GM21528 (cell line): ENCODE data around the gene CAMKK2.
"Not testable (repeated sequence)": the region's sequence is repeated elsewhere in the genome, so short reads cannot be mapped to it uniquely, and the experiment has no call there.

ENCODE experiments used
- ATAC-seq: cut with Tn5 transposase; IDR thresholded peaks from one replicate; pipeline ENCODE4 v1.9.1; 2021; ENCODE audit warnings: mild to moderate bottlenecking, moderate library complexity; ENCODE audit not compliant: unreplicated experiment, low FRiP score

Gene CAMKK2

DNA sequence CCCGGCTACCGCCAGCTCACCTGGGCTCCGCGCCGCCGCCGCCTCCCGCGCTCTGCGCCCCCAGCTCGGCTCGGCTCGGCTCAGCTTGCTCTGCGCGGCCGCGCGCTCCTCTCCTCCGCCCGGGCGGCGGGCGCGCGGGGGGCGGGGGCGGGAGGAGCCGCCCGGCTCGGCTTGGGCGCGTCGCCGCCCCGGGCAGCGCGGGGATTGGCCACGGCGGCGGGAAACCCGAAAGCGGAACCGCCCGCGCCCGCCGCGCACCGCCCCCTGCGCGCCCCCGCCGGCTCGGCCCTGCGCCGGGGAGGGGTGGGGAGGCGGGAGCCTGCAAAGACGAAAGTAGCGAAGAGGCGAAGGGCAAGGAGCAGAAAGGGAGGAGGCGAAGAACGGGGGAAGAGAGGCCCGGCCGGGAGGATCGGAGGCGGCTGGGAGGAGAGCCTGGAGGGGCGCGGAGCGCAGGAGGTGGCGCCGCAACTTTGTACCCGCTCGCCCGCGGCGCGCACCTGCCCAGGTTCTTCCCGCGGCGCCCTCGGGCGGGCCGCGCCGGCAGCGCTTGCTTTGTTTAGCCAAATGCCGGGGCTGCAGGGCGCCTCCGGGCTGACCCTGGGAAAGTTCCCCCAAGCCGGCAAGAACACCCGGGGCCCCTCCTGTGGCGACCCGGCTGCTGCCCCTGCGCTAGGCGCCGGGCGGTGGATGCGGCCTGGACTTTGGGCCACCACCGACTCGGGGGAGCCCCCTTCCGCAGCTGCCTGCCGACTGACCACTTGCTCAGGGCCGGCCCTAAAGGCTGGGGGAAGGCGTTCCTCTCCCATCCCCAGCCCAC, at the start of gene CAMKK2:
Gene CAMKK2 (minus strand): TSS at position 92 of the 817 bp plus-strand sequence. CDS start 22,183 bp downstream, outside the sequence.
- peak; percentile 78 for ATAC-seq

DNA sequence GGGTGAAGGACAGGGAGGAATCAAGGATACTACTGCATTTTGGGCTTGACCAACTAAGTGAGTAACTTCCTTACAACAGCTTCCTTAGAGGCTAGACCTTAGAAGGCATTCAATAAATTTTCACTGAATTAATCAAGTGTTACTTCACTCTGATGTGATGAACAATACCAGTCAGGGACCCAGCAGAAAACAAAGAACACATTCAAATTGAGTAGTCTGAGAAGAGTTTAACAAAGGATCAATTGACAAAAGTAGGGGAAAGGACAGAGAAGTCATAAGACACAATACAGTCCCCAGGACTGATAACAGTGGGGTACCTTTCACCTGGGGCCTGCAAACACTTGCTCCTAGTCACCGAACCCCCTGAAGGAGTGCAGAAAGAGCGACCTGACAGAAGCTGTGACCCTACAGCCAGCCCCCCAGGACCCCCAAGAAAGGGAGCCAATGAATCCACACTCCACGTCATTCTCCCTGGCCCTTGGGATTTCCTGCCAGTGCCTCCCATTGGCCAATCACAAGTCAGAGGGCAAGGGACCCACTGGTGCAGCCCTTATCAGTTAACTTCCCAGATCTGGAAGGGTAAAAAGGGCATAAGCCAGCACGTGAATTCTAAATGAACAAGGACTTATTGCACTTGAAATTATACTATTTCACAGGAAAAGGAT, 48.8 kb upstream of the CAMKK2 start:
- ATAC-seq: no peak

DNA sequence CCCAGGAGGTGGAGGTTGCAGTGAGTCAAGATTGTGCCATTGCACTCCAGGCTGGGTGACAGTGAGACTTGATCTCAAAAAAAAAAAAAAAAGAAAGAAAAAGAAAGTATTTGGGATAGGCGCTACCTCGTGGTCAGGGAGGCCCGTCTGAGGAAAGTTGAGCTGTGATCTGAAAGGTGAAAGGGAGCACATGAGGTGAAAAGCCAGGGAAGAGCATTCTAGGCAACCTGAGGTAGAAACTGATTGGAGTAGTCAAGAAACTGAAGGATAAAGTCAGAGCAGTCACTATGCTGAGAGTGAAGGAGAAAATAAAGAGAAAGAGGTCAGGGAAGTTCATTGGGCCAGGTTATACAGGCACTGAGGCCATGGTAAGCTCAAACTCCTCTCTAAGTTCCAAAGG, 48.0 kb upstream of the CAMKK2 start:
- no peak for ATAC-seq

DNA sequence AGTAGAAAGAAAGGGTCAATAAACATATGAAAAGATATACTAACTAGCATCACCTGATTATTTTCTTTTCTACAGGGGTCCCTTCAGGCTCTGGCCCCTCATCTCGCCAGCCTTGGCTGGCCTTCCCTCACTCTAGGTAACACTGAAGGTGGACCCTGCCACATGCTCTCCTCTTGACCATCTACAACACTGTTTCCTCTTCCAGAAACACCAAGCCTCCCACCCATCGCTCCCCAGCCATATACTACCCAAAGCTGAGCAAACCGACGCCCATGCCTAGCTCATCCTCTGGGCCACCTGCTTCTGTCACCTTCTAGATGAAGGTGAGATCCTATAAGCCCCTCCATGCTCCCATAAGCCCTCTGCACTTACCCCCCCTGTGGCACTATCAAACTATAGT, 40.9 kb upstream of the CAMKK2 start:
- ATAC-seq: no peak

DNA sequence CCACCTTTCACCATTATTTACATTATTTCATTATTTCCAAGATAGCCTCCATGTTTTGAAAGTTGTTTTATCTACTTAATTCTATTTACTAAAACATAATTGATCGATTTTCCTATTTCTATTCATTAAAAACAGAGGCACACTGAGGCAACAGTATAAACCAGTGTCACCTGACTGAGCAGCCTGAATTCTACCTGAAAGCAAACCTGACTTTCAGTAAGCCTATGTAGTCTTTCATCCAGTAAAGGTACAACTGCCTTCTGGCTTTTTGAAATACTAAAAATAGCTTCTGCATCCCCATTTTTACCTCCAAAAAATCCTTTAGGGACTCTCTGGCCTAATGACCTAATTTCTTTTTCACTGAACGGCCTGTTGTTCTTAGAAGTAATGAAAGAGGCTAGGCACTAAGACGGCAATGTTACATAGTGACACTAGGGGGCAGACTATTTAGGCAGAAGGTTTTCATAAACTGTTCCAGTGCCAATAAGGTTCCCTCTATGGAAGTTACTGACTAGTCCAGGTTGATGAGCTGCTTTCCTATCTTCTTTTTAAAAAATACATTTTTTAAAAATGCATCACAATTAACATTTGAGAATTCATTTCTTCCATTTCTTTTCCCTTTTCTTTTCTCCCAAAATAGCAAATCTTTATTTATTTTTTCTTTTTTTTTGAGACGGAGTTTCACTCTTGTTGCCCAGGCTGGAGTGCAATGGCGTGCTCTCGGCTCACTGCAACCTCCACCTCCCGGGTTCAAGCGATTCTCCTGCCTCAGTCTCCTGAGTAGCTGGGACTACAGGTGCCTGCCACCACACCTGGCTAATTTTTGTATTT, 38.2 kb upstream of the CAMKK2 start:
- ATAC-seq: no peak

DNA sequence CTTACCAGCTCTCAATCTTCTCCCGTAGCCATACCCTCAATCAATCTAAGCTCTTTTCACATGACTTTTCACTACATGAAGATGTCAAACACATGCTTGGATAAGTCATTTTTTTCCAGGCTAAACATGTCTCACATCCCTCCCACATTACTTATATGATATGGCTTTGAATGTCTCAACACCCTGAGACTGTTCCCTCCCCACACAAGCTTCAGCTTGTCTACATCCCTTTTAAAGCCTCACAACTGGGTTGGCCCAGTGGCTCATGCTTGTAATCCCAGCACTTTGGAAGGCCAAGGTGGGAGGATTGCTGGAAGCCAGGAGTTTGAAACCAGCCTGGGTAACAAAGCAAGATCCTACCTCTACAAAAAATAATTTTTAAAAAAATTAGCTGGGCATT, 37.2 kb upstream of the CAMKK2 start:
- no peak for ATAC-seq

DNA sequence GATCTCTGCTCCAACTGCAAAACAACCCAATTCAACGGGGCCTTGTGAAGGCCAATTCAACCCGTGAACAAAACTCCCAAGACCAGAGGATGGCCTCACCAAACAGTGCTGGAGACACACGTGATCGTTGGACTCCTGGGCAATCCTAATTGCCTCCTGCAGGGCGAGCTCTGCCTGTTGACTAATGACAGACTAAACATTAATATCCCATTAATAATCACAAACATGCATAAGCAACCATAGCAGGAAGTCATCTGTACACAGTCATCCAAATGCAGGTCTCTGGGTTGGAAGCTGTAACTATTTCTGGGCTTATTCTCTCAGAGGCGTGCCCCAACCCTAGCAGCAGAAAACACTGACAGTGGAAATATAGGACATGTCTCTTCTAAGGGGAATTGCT, 34.7 kb upstream of the CAMKK2 start:
- ATAC-seq: no peak

DNA sequence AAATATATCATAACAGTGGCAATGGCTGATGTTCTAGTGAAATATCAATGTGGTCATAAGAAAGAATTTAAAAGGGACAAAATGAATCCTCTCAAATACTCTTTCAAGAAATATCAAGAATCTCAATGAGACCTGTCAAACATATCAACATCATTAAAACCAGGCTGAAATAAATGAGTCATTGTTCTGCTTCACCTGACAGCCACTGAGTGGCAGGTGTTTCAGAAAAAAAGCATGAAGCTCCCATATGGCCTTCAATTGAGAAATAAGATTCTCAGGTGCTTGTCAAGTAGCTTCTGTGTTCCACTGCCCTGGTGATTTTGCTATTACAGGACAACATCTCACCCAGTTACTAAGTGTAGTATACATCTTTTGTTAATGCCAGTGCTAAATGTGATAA, 34.2 kb upstream of the CAMKK2 start:
- ATAC-seq: no peak

DNA sequence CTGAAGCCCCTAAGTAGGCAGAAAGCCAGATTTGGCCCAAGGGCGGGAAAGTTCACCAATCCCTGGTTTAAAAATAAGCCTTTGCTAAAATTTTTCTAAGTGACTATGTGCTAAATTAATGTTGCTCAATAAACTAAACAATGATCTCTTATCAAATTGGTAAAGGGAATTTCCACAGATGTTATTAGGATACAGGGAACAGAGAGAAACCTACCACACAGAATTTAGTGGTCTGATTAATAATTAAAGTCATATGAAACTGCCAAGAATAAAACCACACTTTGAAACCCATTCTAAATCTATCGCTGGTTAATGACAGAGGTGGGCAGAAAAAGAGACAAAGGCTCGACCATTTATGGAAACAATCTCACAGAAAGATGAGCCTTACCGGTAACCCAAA, 33.7 kb upstream of the CAMKK2 start:
- ATAC-seq: no peak

DNA sequence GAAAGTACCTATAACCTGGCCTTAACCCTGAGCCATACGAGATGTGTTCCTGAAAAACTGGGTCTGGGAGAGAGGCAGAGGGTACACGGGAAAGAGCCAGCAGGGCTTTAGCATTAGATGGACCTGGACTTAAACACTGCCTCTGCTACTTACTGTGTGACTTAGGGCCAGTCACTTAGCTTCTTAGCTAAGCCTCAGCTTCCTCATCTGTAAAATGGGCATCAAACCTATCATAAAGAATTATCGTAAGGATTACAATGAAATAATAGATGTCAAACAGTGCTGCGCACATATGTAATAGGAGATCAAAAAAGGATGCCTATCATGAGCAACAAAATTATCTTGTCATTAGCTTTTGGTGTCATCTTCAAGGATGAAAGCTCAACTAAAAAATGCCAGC, 32.1 kb upstream of the CAMKK2 start:
- no peak for ATAC-seq

DNA sequence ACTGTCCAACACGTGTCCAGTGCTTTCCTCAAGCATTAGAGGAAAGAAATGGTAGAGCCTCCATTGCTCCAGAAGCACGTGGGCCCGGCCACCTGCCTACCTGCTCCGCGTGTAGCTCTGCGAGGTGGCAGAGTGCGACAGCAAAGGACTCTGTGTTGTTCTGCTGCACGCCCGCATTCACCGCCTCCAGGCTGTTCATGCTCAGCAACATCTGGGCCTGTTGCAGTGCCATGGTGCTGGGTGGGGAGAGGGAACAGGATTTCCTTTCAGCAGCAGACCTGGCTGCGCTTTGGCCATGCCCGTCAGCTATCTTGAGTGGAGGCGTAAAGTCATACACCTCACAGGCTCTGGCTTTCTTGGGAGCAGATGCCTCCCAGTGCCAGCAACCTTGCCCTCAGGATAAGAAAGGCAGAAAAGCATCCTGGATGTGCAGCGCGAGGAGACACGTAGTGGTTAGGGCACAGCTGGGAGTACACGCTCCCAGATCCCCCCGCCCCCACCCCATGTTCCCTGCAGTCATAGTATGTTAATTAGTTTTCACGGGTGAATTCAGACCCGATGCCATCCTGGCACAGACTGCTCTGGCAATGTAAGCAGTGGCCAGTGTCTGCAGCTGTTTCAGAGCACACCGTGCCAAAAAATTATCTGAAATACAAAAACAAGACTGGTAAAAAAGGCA, 30.6 kb upstream of the CAMKK2 start:
- no peak for ATAC-seq

DNA sequence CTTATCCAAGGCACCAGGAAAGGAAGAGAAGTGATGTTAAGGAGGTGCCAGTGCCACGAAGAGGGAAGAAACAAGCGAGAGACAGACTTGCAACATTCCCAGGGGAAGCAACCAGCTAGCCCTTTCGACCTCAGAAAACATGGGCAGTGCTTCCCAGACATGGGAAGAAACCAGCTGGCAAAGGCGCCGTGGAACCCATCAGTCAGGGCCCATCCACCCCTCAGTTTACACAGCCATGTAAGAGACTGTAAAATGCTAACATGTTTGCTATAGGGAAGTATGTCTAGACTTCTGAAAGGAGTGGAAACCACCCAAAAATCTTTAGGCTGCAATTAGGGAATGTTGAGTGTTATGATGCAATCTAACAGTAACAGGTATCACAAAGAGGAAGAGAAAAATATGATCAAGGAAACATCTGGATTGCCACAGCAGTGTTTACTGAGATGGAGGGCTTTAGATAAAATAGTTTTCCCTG, 29.4 kb upstream of the CAMKK2 start:
- ATAC-seq: no peak

DNA sequence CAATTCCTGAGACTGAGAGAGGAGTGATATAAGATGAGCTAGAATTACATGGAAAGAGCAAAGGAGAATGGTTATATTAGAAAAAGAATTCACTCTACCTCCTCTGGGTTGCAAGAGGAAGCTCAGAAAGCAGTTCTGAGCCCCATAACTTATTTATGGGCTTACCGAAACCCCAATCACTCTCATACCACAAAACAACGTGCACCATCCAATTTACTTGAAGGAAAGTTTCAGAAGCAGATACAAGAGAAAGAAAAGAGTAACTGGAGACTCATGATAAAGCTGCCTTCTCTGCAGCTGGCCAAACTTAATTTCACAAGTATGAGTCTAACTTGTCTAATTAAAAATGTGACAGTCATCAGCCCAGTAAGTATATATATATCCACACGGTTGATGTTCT, 27.4 kb upstream of the CAMKK2 start:
- no peak for ATAC-seq

DNA sequence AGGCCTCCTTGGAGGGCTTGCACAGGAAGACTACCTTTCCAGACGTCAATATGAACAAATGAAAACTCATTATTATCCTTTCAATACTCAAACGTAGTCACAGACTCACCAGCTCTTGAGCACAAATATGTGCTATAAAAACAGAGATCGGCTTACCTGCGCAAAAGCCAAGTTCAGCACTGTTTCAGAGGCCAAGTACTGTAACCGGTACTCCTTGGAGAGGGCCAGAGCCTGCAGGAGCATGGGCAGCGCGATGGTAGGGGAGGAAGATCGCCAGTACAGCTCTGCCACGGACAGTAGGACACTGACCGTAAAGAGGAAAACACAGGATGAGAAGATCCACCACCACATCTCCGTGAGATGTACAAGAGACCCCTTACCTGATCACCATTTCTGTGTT, 21.6 kb upstream of the CAMKK2 start:
- no peak for ATAC-seq

DNA sequence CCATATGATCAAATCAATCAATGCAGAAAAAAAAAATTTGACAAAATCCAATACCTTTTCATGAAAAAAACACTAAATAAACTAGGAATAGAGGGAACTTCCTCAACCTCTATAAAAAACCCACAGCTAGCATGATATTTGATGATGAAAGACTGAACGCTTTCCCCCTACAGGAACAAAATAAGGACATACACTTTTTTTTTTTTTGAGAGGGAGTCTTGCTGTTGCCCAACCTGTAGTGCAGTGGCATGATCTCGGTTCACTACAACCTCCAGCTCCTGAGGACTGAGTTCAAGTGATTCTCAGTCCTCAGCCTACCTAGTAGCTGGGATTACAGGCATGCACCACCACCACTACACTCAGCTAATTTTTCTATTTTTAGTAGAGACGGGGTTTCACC, 17.9 kb upstream of the CAMKK2 start:
- ATAC-seq: no peak

DNA sequence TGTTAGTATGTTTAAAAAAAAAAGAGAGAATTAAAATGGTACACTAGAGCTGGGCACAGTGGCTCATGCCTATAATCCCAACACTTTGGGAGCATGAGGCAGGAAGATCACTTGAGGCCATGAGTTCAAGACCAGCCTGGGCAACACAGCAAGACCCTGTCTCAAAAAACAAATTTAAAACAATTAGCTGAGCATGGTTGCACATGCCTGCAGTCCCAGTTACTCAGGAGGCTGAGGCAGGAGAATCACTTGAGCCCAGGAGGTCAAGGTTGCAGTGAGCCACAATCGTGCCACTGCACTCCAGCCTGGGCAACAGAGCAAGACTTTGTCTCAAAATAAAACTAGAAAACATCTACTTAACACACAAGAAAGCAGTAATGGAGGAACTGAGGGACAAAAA, 13.7 kb upstream of the CAMKK2 start:
- not testable (repeated sequence) for ATAC-seq

DNA sequence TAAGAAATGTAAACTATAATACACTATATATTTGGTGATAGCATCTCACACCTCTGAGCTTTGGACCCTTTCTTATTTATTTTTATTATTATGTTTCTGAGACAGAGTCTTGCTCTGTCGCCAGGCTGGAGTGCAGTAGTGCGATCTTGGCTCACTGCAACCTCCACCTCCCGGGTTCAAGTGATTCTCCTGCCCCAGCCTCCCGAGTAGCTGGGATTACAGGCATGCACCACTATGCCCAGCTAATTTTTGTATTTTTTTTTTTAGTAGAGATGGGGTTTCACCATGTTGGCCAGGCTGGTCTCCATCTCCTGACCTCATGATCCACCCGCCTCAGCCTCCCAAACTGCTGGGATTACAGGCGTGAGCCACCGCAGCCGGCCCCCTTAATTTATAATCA, 10.9 kb upstream of the CAMKK2 start:
- not testable (repeated sequence) for ATAC-seq

DNA sequence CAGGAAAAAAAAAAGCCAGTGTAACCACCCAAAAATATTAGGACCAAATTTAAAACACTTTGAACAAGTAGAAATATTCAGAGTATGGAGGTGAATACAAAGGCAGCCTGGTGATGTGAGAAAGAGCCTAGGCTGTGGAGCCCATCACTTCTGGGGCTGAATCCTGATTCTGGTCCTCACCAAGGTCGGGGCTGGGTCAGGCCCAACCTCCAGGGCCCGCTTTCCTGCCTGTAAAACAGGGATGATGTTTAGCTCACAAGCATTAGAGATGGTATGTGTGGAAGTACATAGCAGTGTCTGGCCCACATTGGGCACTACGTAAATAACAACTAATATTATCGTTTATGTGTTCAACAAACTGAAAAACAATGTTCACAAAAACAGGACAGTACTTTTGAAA, 7.8 kb upstream of the CAMKK2 start:
- ATAC-seq: no peak

DNA sequence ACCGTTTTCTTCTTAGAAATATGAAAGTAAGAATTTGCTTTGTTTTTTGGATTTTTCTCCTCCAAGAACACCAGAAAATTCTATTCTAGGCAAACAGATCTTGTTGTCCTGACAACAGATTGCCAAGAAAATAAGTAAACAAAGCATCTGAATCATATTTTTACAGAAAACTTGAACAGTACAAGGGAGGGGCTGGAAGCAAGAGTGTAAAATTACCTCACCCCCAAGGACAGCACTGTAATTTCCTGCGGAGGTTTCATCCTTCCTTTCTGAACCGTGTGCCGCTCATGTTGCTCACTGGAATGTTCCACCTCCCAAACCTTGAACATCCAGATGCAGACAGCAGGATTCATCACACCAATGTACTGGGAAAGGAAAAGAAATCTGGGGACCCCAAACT, 5.4 kb upstream of the CAMKK2 start:
- no peak for ATAC-seq

DNA sequence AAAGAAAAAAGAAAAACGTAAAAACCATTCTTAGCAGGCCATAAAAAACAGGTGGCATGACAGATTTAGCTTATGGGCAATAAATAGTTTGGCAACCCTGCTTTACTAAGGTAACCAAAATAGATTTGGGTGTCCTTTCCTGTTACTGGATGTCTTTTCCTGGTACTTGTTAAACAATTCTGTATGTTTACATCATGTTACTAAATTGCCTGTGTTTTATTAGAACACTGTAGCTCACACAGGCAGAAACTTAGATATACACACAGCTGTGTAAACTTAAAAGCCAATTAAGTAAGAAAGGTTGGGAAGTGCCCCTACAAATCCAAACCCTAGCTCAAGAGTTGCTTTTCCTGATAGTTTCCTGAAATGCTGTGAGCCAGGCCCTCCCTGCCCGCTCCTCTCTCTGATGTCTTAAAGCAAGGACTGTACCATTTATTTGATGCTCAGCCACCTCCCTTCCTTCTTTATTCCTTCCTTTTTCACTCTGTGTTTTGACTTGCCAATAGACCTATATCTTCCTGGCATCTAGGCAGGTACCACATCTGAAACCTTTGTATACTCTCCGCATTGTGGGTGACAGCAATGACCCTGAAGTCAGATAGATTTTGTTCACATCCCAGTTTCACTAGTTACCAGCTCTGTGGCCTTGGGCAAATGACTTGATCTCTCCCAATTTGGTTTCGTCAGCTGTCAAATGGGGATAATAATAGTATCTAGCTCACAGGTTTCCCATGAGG, 3.7 kb upstream of the CAMKK2 start:
- no peak for ATAC-seq
